Dendritic cell treated with granulocyte-macrophage colony-stimulating factor and Interleukin-4, amounts not matched to agents 40 ng/mL and 50 ng/mL, for 4 days (primary cell): ENCODE measurements around the gene ETV4.

Experiments
- H3K27ac Mint-ChIP-seq: one replicate; pipeline ENCODE4 v1.8.0; 2022; ENCODE audit warnings: mild to moderate bottlenecking, mixed read lengths
- H3K27me3 Mint-ChIP-seq: one replicate; pipeline ENCODE4 v1.8.0; 2022; ENCODE audit warnings: mild to moderate bottlenecking, mixed read lengths
- H3K36me3 Mint-ChIP-seq: one replicate; pipeline ENCODE4 v1.8.0; 2022; ENCODE audit warnings: low read depth, mixed read lengths
- H3K4me1 Mint-ChIP-seq: one replicate; pipeline ENCODE4 v1.8.0; 2022; ENCODE audit warnings: low read depth, mixed read lengths
- H3K4me3 Mint-ChIP-seq: one replicate; pipeline ENCODE4 v1.8.0; 2022; ENCODE audit warnings: mild to moderate bottlenecking, moderate library complexity, mixed read lengths
- H3K9me3 Mint-ChIP-seq: one replicate; pipeline ENCODE4 v1.8.0; 2022; ENCODE audit warnings: mixed read lengths
- intact Hi-C: fragments of 100-400 bp; cut with micrococcal nuclease; formaldehyde crosslinking; loops from one replicate; pipeline ENCODE4 v1.15.0; 2022

The ETV4 gene

DNA sequence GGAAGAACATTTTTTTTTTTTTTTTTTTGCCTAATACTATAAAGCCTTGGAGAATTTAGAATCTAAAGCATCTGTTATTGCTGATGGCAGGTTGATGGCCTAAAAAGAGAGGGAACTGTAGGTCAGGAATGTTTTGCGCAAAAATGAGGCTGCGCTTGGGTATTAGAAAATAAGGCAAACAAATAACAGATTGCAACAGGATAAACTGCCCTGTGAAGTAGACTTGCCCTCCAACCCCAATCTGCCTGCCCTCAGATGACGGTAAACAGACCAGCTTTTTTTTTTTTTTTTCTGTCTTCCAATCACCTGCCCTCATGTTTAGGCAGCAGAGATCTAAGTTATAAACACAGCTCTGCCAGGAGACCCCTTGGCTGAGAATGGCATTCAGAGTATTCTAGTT, 66.2 kb downstream of the ETV4 start:
- intact Hi-C loops = no loop called here

More for the DNA sequence above, 66.2 kb downstream of the ETV4 start:
- peaks cover 3% of the 10 kb centered on the region for H3K27me3 Mint-ChIP-seq
- H3K27ac Mint-ChIP-seq = no peak overlapping the region
- H3K4me1 Mint-ChIP-seq = peaks cover 37% of the 10 kb centered on the region
- no peaks in the 10 kb centered on the region for H3K9me3 Mint-ChIP-seq
- peaks cover 12% of the 10 kb centered on the region for H3K36me3 Mint-ChIP-seq
- no peak overlapping the region for H3K4me3 Mint-ChIP-seq
